ENCODE data around the gene TIMM17A. TPM values are rescaled to one million over a fixed set of nuclear protein-coding genes. Genes with fewer than 3 reads are reported as not detected.

The TIMM17A gene
- 157 and 171 TPM in 2 replicates for total RNA-seq (2022)
- Bru-seq, nascent RNA: percentile 98 among the genes with signal in this experiment
- BruChase-seq, experiment 1, labeled RNA remaining after a 6-hour chase: percentile 97 among the genes with signal in this experiment
- percentile 98 among the genes with signal in this experiment for BruChase-seq, experiment 2, labeled RNA remaining after a 2-hour chase
- long read RNA-seq, transcript TIMM17A-201 (6 exons, 1,659 nt): major isoform, 355 of 413 reads
- long read RNA-seq, partial matches to known transcripts: 11 of 413 reads
- long read RNA-seq, other reads (novel, unspliced or antisense): 46 of 413 reads

GRCh38 chr1:201955009-201955728 is at the start of gene TIMM17A:
Gene TIMM17A (plus strand): TSS chr1:201955503. CDS start chr1:201955527, 24 bp downstream.
- Mint-ChIP-seq H3K36me3 (ENCODE audit: insufficient read depth, unreplicated experiment) (peaks cover 57% of the 10 kb centered on the region), H3K27me3 (ENCODE audit: insufficient read depth, unreplicated experiment) (no peaks in the 10 kb centered on the region), H3K9me3 (ENCODE audit: unreplicated experiment) (no peaks in the 10 kb centered on the region), H3K4me1 (ENCODE audit: insufficient read depth, unreplicated experiment) (peaks cover 12% of the 10 kb centered on the region), H3K4me3 (ENCODE audit: unreplicated experiment) (peak within 1 kb of the TSS; percentile 96), H3K27ac (ENCODE audit: low read depth, unreplicated experiment) (peak within 1 kb of the TSS; percentile 99)
- CTCF ChIA-PET: interaction anchor here (0.6 to 28.5 kb wide), 9 partner anchors 8 to 180 kb away, joined by 3 to 882 read pairs (median 3); partner anchors contain the start of gene SHISA4
- peak; percentile 100 for DNase-seq (ENCODE audit: unreplicated experiment)
- POLR2A ChIA-PET: interaction anchor here (0.6 to 6.1 kb wide), 36 partner anchors 9 to 1193 kb away, joined by 3 to 87 read pairs (median 6); partner anchors contain the start of genes ELF3, IPO9, LMOD1 and RNPEP
- intact Hi-C loops (cut with micrococcal nuclease): loop anchor here (1.0 kb wide), 1 partner anchor 59 kb away; no protein-coding TSS in a partner anchor
- no peak for TF ChIP-seq CTCF (IDR thresholded peaks at IDR 0.05; ENCODE audit: unreplicated experiment)
- BruUV-seq (replicated peaks): no TSS peak

GRCh38 chr1:201906336-201906735 is 49.0 kb upstream of the TIMM17A start:
- Mint-ChIP-seq H3K4me3 (ENCODE audit: unreplicated experiment) (no peak overlapping the region), H3K27ac (ENCODE audit: low read depth, unreplicated experiment) (no peak overlapping the region), H3K4me1 (ENCODE audit: insufficient read depth, unreplicated experiment) (no peaks in the 10 kb centered on the region), H3K27me3 (ENCODE audit: insufficient read depth, unreplicated experiment) (peaks cover 16% of the 10 kb centered on the region), H3K36me3 (ENCODE audit: insufficient read depth, unreplicated experiment) (no peaks in the 10 kb centered on the region), H3K9me3 (ENCODE audit: unreplicated experiment) (no peaks in the 10 kb centered on the region)
- ChIA-PET POLR2A (no interaction called here), CTCF (interaction anchor here (1.0 to 22.4 kb wide), 3 partner anchors 11 to 55 kb away, joined by 3 to 882 read pairs (median 102); partner anchors contain the start of gene TIMM17A)
- DNase-seq (ENCODE audit: unreplicated experiment): no peak
- no TSS peak for BruUV-seq (replicated peaks)
- intact Hi-C loops (cut with micrococcal nuclease): no loop called here
- no peak for TF ChIP-seq CTCF (IDR thresholded peaks at IDR 0.05; ENCODE audit: unreplicated experiment)

GRCh38 chr1:201907621-201908020 is 47.7 kb upstream of the TIMM17A start:
- intact Hi-C loops (cut with micrococcal nuclease): no loop called here
- H3K36me3 Mint-ChIP-seq (ENCODE audit: insufficient read depth, unreplicated experiment): no peaks in the 10 kb centered on the region
- peaks cover 16% of the 10 kb centered on the region for H3K27me3 Mint-ChIP-seq (ENCODE audit: insufficient read depth, unreplicated experiment)
- TF ChIP-seq CTCF (IDR thresholded peaks at IDR 0.05; ENCODE audit: unreplicated experiment): no peak
- no peaks in the 10 kb centered on the region for H3K9me3 Mint-ChIP-seq (ENCODE audit: unreplicated experiment)
- CTCF ChIA-PET: interaction anchor here (0.5 to 22.4 kb wide), 3 partner anchors 12 to 845 kb away, joined by 3 to 882 read pairs (median 102); partner anchors contain the start of gene TIMM17A
- no peak overlapping the region for H3K4me3 Mint-ChIP-seq (ENCODE audit: unreplicated experiment)
- DNase-seq (ENCODE audit: unreplicated experiment): no peak
- BruUV-seq (replicated peaks): no TSS peak
- no peaks in the 10 kb centered on the region for H3K4me1 Mint-ChIP-seq (ENCODE audit: insufficient read depth, unreplicated experiment)
- no peak overlapping the region for H3K27ac Mint-ChIP-seq (ENCODE audit: low read depth, unreplicated experiment)
- POLR2A ChIA-PET: interaction anchor here (0.5 to 2.0 kb wide), 2 partner anchors 24 to 48 kb away, joined by 3 to 6 read pairs; partner anchors contain the start of gene TIMM17A
